CD4-positive, alpha-beta T cell (primary cell): Measurements from ENCODE around the gene ADGRE3. TPM values are rescaled to one million over a fixed set of nuclear protein-coding genes. Genes with fewer than 3 reads are reported as not detected.

Experiments used
- ATAC-seq: fragments of 200-7000 bp; cut with Tn5 transposase; one replicate; pipeline ENCODE4 v1.10.0; 2022; ENCODE audit warnings: mild to moderate bottlenecking; ENCODE audit not compliant: poor library complexity
- CTCF ChIA-PET: fragments of 350-600 bp; sonication (Branson Sonifier 250); formaldehyde crosslinking; loops from one replicate; lab custom pipeline; 2021; ENCODE audit warnings: antibody characterized with exemption, inconsistent platforms; lab: Charles Lee
- POLR2A ChIA-PET: fragments of 350-600 bp; sonication (Branson Sonifier 250); formaldehyde crosslinking; loops from one replicate; lab custom pipeline; 2021; ENCODE audit warnings: antibody characterized with exemption, inconsistent platforms; lab: Charles Lee
- DNase-seq, 14 experiments: peaks; one replicate each; pipeline ENCODE4 v3.0.0-alpha.2; 2013 to 2020; ENCODE audit warnings: mixed read lengths in 2 of 14
- H3K27ac ChIP-seq, 2 donors: one replicate each; pipeline versions ENCODE4 v1.5.1 to v1.7.0; 2013; ENCODE audit warnings: low read length in 2 of 2, low read depth in 1 of 2, mild to moderate bottlenecking in 1 of 2
- H3K27me3 ChIP-seq, 2 experiments: 1 replicate in 1 of 2; 2 replicates in 1 of 2; pipeline versions ENCODE4 v1.6.1 to v1.7.0; 2013; ENCODE audit warnings: low read length in 2 of 2, control low read depth in 1 of 2, mild to moderate bottlenecking in 1 of 2, moderate library complexity in 1 of 2; ENCODE audit not compliant: insufficient read depth in 2 of 2, control insufficient read depth in 1 of 2
- H3K36me3 ChIP-seq: one replicate; pipeline ENCODE4 v1.6.1; 2013; ENCODE audit warnings: low read length, control low read depth; ENCODE audit not compliant: insufficient read depth
- H3K4me1 ChIP-seq: one replicate; pipeline ENCODE4 v1.6.1; 2013; ENCODE audit warnings: low read length, control low read depth; ENCODE audit not compliant: insufficient read depth
- H3K4me3 ChIP-seq: one replicate; pipeline ENCODE4 v1.5.1; 2013; ENCODE audit warnings: mild to moderate bottlenecking, low read length, moderate library complexity
- H3K9me3 ChIP-seq, 2 experiments: 1 replicate in 1 of 2; 2 replicates in 1 of 2; pipeline versions ENCODE4 v1.6.1 to v1.7.0; 2013; ENCODE audit warnings: low read length in 2 of 2, mild to moderate bottlenecking in 2 of 2, control low read depth in 1 of 2, moderate library complexity in 1 of 2; ENCODE audit not compliant: control insufficient read depth in 1 of 2, insufficient read depth in 1 of 2
- H3K27ac Mint-ChIP-seq: one replicate; pipeline ENCODE4 v1.8.0; 2020; ENCODE audit warnings: mixed read lengths
- H3K27me3 Mint-ChIP-seq: one replicate; pipeline ENCODE4 v1.8.0; 2021; ENCODE audit warnings: mixed read lengths
- H3K36me3 Mint-ChIP-seq: one replicate; pipeline ENCODE4 v1.8.0; 2021; ENCODE audit warnings: low read depth, mixed read lengths
- H3K4me1 Mint-ChIP-seq: one replicate; pipeline ENCODE4 v1.8.0; 2021; ENCODE audit warnings: low read depth, mixed read lengths
- H3K4me3 Mint-ChIP-seq: one replicate; pipeline ENCODE4 v1.8.0; 2020; ENCODE audit warnings: mild to moderate bottlenecking, mixed read lengths
- H3K9me3 Mint-ChIP-seq: one replicate; pipeline ENCODE4 v1.8.0; 2020; ENCODE audit warnings: mixed read lengths
- CTCF ChIP-seq: fragments of 200-600 bp; IDR thresholded peaks from one replicate; pipeline ENCODE4 v1.8.0; 2022; ENCODE audit warnings: antibody characterized with exemption, mild to moderate bottlenecking
- intact Hi-C, 2 experiments: fragments of 100-400 bp; cut with DNase I in 1 of 2; cut with micrococcal nuclease in 1 of 2; formaldehyde crosslinking; loops; one replicate each; pipeline versions ENCODE4 v1.15.1 to v1.9.0; 2023 to 2025; cut with DNase I, micrococcal nuclease
- total RNA-seq, 174 experiments: library from RNA in 2 of 174; stranded (reverse) in 2 of 174; gene quantifications; one replicate each; pipeline ENCODE4 v1.2.3 and lab custom pipeline; 2021 to 2026

ADGRE3 gene
- total RNA-seq, 2 experiments from 2014 or later, result not detected

- H3K4me1 ChIP-seq, result peaks cover 19% of the 10 kb centered on the region
- H3K36me3 Mint-ChIP-seq, result no peaks in the 10 kb centered on the region
- CTCF ChIA-PET, result no interaction called here
These were observed 4.2 kb downstream of the ADGRE3 start for GRCh38 chr19:14670408-14670807.

GRCh38 chr19:14669940-14670339 lies 4.7 kb downstream of the ADGRE3 start:
- H3K27me3 ChIP-seq, result peaks cover 0 to 9% of the 10 kb centered on the region in 2 experiments
- DNase-seq (no peak), ATAC-seq (no peak)
- peaks cover 16% of the 10 kb centered on the region for H3K4me1 ChIP-seq
- no peak for TF ChIP-seq CTCF
- no peak overlapping the region for H3K27ac Mint-ChIP-seq
- CTCF ChIA-PET, result no interaction called here
- H3K36me3 ChIP-seq, result no peaks in the 10 kb centered on the region
- peaks cover 36% of the 10 kb centered on the region for H3K27me3 Mint-ChIP-seq
- no peak overlapping the region for H3K4me3 Mint-ChIP-seq
- peaks cover 0 to 6% of the 10 kb centered on the region in 2 experiments for H3K9me3 ChIP-seq
- H3K9me3 Mint-ChIP-seq, result no peaks in the 10 kb centered on the region
- intact Hi-C loops, result no loop called here
- POLR2A ChIA-PET, result no interaction called here
- no peak overlapping the region for H3K4me3 ChIP-seq
- H3K36me3 Mint-ChIP-seq, result no peaks in the 10 kb centered on the region
- no peak overlapping the region for H3K27ac ChIP-seq
- H3K4me1 Mint-ChIP-seq, result peaks cover 6% of the 10 kb centered on the region

More at GRCh38 chr19:14670408-14670807, 4.2 kb downstream of the ADGRE3 start:
- H3K36me3 ChIP-seq, result no peaks in the 10 kb centered on the region
- DNase-seq (no peak), ATAC-seq (no peak)
- peaks cover 0 to 10% of the 10 kb centered on the region in 2 experiments for H3K27me3 ChIP-seq
- peaks cover 0 to 6% of the 10 kb centered on the region in 2 experiments for H3K9me3 ChIP-seq
- Mint-ChIP-seq H3K27ac (no peak overlapping the region), H3K27me3 (peaks cover 38% of the 10 kb centered on the region), H3K9me3 (no peaks in the 10 kb centered on the region), H3K4me1 (peaks cover 6% of the 10 kb centered on the region), H3K4me3 (no peak overlapping the region)
- intact Hi-C loops, result no loop called here
- no peak overlapping the region for H3K4me3 ChIP-seq
- no peak for TF ChIP-seq CTCF
- POLR2A ChIA-PET, result no interaction called here
- H3K27ac ChIP-seq, result no peak overlapping the region

- no peaks in the 10 kb centered on the region for H3K36me3 Mint-ChIP-seq
- intact Hi-C loops, result no loop called here
- H3K4me1 Mint-ChIP-seq, result no peaks in the 10 kb centered on the region
- POLR2A ChIA-PET, result no interaction called here
- Histone ChIP-seq H3K4me1 (no peaks in the 10 kb centered on the region), H3K27me3 (no peaks in the 10 kb centered on the region), H3K36me3 (no peaks in the 10 kb centered on the region), H3K27ac (no peak overlapping the region), H3K9me3 (no peaks in the 10 kb centered on the region), H3K4me3 (no peak overlapping the region)
- peak in 3 of 14 experiments; percentile 11 to 34 (median 32) for DNase-seq
- CTCF ChIA-PET, result no interaction called here
- H3K27ac Mint-ChIP-seq, result no peak overlapping the region
- H3K27me3 Mint-ChIP-seq, result peaks cover 11% of the 10 kb centered on the region
- no peak for TF ChIP-seq CTCF
- ATAC-seq, result no peak
- H3K9me3 Mint-ChIP-seq, result no peaks in the 10 kb centered on the region
- H3K4me3 Mint-ChIP-seq, result no peak overlapping the region
These were observed 13.2 kb downstream of the ADGRE3 start for GRCh38 chr19:14661372-14661924.
